Ishikawa (cell line): ENCODE measurements around the gene FAM81B.

Source experiments
- CEBPB ChIP-seq: IDR thresholded peaks from 2 replicates; pipeline ENCODE4 v1.6.1; 2012
- CREB1 ChIP-seq: IDR thresholded peaks from 2 replicates; pipeline ENCODE4 v1.6.1; 2012; ENCODE audit warnings: low read depth
- EGR1 ChIP-seq: IDR thresholded peaks from 2 replicates; pipeline ENCODE4 v1.6.1; 2012
- EP300 ChIP-seq: IDR thresholded peaks from 2 replicates; pipeline ENCODE4 v1.6.1; 2012; ENCODE audit warnings: borderline replicate concordance
- FOXM1 ChIP-seq: IDR thresholded peaks from 2 replicates; pipeline ENCODE4 v1.6.1; 2012; ENCODE audit warnings: low read depth, borderline replicate concordance
- MAX ChIP-seq: IDR thresholded peaks from 2 replicates; pipeline ENCODE4 v1.6.1; 2012
- NFIC ChIP-seq: IDR thresholded peaks from 2 replicates; pipeline ENCODE4 v1.6.1; 2012
- RAD21 ChIP-seq: IDR thresholded peaks from 2 replicates; pipeline ENCODE4 v1.6.1; 2012; ENCODE audit warnings: low read depth
- TAF1 ChIP-seq: IDR thresholded peaks from 2 replicates; pipeline ENCODE4 v1.6.1; 2012; ENCODE audit warnings: low read depth, mild to moderate bottlenecking
- TCF12 ChIP-seq: IDR thresholded peaks from 2 replicates; pipeline ENCODE4 v1.6.1; 2012; ENCODE audit warnings: low read depth
- TEAD4 ChIP-seq: IDR thresholded peaks from 2 replicates; pipeline ENCODE4 v1.6.1; 2012
- YY1 ChIP-seq: IDR thresholded peaks from 2 replicates; pipeline ENCODE4 v1.6.1; 2012; ENCODE audit warnings: low read depth
- ZBTB7A ChIP-seq: IDR thresholded peaks from 2 replicates; pipeline ENCODE4 v1.6.1; 2012; ENCODE audit warnings: low read depth
- TF ChIP-seq, protein P1 (sequence below): IDR thresholded peaks from 2 replicates; pipeline ENCODE4 v1.6.1; 2012; ENCODE audit warnings: low read depth, mild to moderate bottlenecking
- TF ChIP-seq, protein P2 (sequence below): IDR thresholded peaks from 2 replicates; pipeline ENCODE4 v1.6.1; 2012

FAM81B gene

DNA sequence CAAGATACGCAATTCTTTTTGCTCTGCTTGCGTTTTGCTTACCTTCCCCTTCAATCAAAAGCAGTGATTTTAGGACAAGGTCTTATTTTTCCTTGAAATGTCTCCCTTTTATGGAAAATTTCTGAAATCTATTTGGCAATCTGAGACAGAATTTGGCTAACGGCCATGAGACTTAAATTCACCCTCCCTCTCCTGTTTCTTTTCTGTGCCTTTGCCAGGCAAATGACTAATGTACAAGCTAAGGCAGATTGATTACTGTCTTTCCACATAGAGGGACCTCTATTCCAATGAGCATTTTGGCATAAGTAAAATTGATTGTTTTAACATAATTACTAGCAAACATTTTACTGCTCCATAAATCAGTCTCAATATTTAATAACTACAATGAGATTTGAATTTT is 31.7 kb downstream of the FAM81B start:
- TF ChIP-seq RAD21 (no peak), CEBPB (0 out of 2 replicates have a peak, but pooled peaks have one; percentile 15), NFIC (peak; percentile 55), YY1 (no peak), TAF1 (no peak)

DNA sequence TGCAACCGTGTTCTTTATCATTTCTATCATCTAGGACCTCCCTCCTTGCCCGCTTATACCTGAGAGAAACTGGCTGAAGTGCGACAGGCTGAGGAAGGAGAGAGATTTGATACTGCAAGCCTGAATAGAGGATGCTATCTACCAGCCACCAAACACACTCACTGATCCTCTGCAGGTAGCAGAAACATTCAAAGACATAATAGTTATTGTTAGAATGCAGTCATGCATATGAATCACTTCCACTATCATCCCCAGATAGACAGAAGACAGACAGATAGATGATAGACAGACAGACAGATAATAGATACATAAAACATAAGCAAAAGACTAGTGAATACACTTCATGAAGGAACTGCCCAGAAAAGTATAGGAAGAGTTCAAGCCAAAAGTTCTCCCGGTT is 32.9 kb downstream of the FAM81B start:
- TF ChIP-seq TEAD4 (no peak), MAX (no peak), EGR1 (no peak), CEBPB (no peak), ZBTB7A (no peak), TAF1 (no peak), TCF12 (no peak), CREB1 (no peak), EP300 (no peak), NFIC (no peak)

DNA sequence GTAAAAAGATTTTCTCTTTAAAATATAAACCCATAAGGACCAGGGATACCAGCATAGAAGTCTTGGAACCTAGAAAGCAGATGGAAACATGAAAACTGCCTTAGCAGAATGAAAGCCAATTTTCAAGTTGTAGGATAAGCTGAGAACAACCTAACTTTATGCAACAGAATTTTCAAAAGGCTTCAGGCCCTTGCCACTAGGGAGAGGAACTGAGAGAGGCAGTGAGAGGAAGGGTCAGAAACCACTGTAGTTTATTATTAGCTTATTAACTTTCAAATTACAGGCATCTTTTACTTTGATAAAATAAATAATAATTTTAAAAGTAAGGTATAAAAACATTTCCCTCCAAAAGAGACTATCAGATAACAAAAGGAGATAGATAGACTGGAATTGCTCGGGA is 33.4 kb downstream of the FAM81B start:
- TF ChIP-seq CREB1 = no peak
- no peak for TF ChIP-seq TCF12
- TF ChIP-seq MAX = no peak
- no peak for TF ChIP-seq NFIC
- TF ChIP-seq TEAD4 = no peak
- no peak for TF ChIP-seq FOXM1
- TF ChIP-seq EGR1 = no peak
- TF ChIP-seq EP300 = no peak
- TF ChIP-seq, protein P1, sequence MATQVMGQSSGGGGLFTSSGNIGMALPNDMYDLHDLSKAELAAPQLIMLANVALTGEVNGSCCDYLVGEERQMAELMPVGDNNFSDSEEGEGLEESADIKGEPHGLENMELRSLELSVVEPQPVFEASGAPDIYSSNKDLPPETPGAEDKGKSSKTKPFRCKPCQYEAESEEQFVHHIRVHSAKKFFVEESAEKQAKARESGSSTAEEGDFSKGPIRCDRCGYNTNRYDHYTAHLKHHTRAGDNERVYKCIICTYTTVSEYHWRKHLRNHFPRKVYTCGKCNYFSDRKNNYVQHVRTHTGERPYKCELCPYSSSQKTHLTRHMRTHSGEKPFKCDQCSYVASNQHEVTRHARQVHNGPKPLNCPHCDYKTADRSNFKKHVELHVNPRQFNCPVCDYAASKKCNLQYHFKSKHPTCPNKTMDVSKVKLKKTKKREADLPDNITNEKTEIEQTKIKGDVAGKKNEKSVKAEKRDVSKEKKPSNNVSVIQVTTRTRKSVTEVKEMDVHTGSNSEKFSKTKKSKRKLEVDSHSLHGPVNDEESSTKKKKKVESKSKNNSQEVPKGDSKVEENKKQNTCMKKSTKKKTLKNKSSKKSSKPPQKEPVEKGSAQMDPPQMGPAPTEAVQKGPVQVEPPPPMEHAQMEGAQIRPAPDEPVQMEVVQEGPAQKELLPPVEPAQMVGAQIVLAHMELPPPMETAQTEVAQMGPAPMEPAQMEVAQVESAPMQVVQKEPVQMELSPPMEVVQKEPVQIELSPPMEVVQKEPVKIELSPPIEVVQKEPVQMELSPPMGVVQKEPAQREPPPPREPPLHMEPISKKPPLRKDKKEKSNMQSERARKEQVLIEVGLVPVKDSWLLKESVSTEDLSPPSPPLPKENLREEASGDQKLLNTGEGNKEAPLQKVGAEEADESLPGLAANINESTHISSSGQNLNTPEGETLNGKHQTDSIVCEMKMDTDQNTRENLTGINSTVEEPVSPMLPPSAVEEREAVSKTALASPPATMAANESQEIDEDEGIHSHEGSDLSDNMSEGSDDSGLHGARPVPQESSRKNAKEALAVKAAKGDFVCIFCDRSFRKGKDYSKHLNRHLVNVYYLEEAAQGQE = no peak
- TF ChIP-seq RAD21 = no peak
- no peak for TF ChIP-seq ZBTB7A
- no peak for TF ChIP-seq TAF1
- no peak for TF ChIP-seq CEBPB

DNA sequence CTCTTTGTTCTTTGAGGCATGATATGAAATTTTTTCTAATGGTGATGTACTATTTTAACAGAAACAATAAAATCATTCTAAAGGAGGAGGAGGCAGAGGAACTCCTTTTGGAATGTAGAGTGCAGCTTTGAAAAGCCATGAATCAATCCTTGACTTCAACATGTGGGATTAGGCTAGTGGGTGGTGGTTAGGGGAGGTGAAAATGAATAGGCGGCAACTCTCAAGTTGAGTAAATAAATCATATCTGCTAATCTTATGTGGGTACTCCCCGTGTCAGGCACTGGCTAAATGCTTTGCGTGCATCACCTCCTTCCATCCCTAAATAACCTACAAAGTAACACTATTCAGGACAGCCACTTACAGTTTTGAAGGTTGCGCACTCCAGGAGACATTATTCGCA is 35.1 kb downstream of the FAM81B start:
- TF ChIP-seq RAD21 (no peak), FOXM1 (no peak), TEAD4 (no peak), YY1 (no peak), CEBPB (no peak), MAX (no peak), CREB1 (no peak), ZBTB7A (no peak)
- TF ChIP-seq, protein P1 = no peak
- TF ChIP-seq, protein P2, sequence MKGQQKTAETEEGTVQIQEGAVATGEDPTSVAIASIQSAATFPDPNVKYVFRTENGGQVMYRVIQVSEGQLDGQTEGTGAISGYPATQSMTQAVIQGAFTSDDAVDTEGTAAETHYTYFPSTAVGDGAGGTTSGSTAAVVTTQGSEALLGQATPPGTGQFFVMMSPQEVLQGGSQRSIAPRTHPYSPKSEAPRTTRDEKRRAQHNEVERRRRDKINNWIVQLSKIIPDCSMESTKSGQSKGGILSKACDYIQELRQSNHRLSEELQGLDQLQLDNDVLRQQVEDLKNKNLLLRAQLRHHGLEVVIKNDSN = no peak

DNA sequence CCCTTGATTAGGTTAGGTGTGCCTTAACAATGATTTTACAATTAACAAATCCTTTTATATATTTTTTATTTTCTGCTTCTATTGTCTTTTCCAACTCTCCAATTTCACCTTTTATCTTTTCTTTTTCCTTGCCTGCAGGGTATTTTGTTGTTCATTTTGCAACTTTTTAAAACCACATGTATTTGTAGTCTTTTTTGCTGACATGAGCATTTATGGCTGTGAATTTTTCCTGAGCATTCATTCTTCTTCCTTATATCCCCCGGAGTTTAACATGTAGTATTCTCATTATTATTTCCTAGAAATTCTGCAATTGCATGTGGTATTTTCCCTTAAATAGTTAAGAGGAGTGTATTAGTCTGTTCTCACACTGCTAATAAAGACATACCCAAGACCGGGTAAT is 41.6 kb downstream of the FAM81B start:
- TF ChIP-seq RAD21 (no peak), TAF1 (no peak), TCF12 (no peak), ZBTB7A (no peak), YY1 (no peak), EGR1 (no peak), CREB1 (no peak), NFIC (no peak), CEBPB (no peak), TEAD4 (no peak), FOXM1 (no peak), MAX (no peak), EP300 (no peak)
- TF ChIP-seq, protein P2 = no peak
- TF ChIP-seq, protein P1 = no peak
